Lung (tissue), 12 donors: Measurements from ENCODE around the gene AUTS2. TPM values are rescaled to one million over a fixed set of nuclear protein-coding genes. Genes with fewer than 3 reads are reported as not detected.

Source experiments
- ATAC-seq: fragments of 200-7000 bp; cut with Tn5 transposase; one replicate; pipeline ENCODE4 v1.9.1; 2020; ENCODE audit warnings: moderate number of reproducible peaks; ENCODE audit not compliant: insufficient read depth, low FRiP score
- DNase-seq, 3 donors: peaks; one replicate each; pipeline ENCODE4 v3.0.0-alpha.2; 2013 to 2017
- H3K27ac ChIP-seq, 2 donors: one replicate each; pipeline ENCODE4 v1.5.1; 2013; ENCODE audit warnings: mild to moderate bottlenecking in 2 of 2, moderate library complexity in 2 of 2, control low read depth in 1 of 2, inconsistent platforms in 1 of 2, low read depth in 1 of 2, low read length in 1 of 2
- H3K27me3 ChIP-seq, 3 donors: one replicate each; pipeline ENCODE4 v1.5.1; 2013; ENCODE audit warnings: low read length in 2 of 3; ENCODE audit not compliant: control insufficient read depth in 3 of 3, insufficient read depth in 3 of 3
- H3K36me3 ChIP-seq, 4 donors: one replicate each; pipeline ENCODE4 v1.5.1; 2013; ENCODE audit warnings: low read length in 4 of 4, mild to moderate bottlenecking in 1 of 4, moderate library complexity in 1 of 4; ENCODE audit not compliant: control insufficient read depth in 4 of 4, insufficient read depth in 4 of 4
- H3K4me1 ChIP-seq, 5 donors: one replicate each; pipeline ENCODE4 v1.5.1; 2013; ENCODE audit warnings: low read length in 5 of 5, mild to moderate bottlenecking in 2 of 5, moderate library complexity in 1 of 5; ENCODE audit not compliant: control insufficient read depth in 5 of 5, insufficient read depth in 5 of 5
- H3K4me3 ChIP-seq: one replicate; pipeline ENCODE4 v1.5.1; 2013; ENCODE audit warnings: mild to moderate bottlenecking, control low read depth, moderate library complexity
- H3K9ac ChIP-seq, 2 donors: one replicate each; pipeline ENCODE4 v1.5.1; 2013; ENCODE audit warnings: low read length in 2 of 2, control low read depth in 1 of 2; ENCODE audit not compliant: insufficient read depth in 1 of 2
- H3K9me3 ChIP-seq, 4 donors: one replicate each; pipeline ENCODE4 v1.5.1; 2013; ENCODE audit warnings: low read length in 3 of 4, mild to moderate bottlenecking in 1 of 4, moderate library complexity in 1 of 4; ENCODE audit not compliant: control insufficient read depth in 4 of 4, insufficient read depth in 3 of 4
- WGBS, 2 donors: extraction: QIAGEN DNeasy Blood & Tissue Kit; methylation state at CpG; one replicate each; pipeline ENCODE4 v1.1.7; 2013; 5-methylcytosine and 5-hydroxymethylcytosine counted together
- polyA plus RNA-seq, 2 donors: library from polyadenylated mRNA; stranded (reverse); fragments of 200-250 nt; gene quantifications; one replicate each; pipeline ENCODE4 v1.2.1, GENCODE V29; 2013
- total RNA-seq, 2 donors: library from RNA; depleted of rRNA in 1 of 2; stranded (reverse); fragments of >200 nt in 1 of 2; gene quantifications; one replicate each; pipeline ENCODE4 v1.2.1, GENCODE V29; 2014 to 2021
- TF ChIP-seq, protein P1 (sequence below): IDR thresholded peaks from 2 replicates; pipeline ENCODE4 v1.5.1; 2012; ENCODE audit warnings: mild to moderate bottlenecking; ENCODE audit errors: control extremely low read depth, extremely low read depth
- donor health status: control.
- donor health status: control.
- donor health status: Bipolar disorder and iron deficiency.
- donor health status: healthy.
- donor health status: DM: yes; HTN: yes; CAD: no.

The AUTS2 gene
- total and polyA plus RNA-seq, 4 donors: 11.8 to 115 (median 40.6) TPM

DNA sequence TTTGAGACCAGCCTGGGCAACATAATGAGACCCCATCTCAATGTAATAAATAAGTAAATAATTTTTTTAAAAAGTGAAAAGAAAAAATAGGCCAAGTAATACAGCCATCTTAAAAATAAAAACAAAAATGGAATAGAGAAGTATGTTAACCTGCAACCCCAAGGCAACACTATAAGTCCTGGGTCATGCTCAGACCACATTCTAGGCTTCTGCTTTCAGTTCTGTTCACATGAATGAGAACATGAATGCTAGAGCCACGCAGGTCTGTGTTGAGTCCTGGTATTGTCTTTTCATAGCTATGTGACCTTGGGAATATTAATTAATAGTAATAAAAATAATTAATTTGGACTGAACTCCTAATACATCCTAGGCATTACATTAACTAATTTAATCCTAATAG, 284.0 kb downstream of the AUTS2 start:
- Histone ChIP-seq H3K9ac (no peak overlapping the region), H3K4me3 (no peak overlapping the region), H3K27me3 (no peaks in the 10 kb centered on the region), H3K4me1 (peaks cover 0 to 2% (median 0%) of the 10 kb centered on the region in 5 donors), H3K27ac (no peak overlapping the region), H3K36me3 (no peaks in the 10 kb centered on the region), H3K9me3 (peaks cover 0 to 2% (median 0%) of the 10 kb centered on the region in 4 donors)
- 73 to 79% methylated on average over 1 of the region's 1 CpG for WGBS, 2 donors
- no peak for ATAC-seq
- no peak for DNase-seq
- TF ChIP-seq, protein P1, sequence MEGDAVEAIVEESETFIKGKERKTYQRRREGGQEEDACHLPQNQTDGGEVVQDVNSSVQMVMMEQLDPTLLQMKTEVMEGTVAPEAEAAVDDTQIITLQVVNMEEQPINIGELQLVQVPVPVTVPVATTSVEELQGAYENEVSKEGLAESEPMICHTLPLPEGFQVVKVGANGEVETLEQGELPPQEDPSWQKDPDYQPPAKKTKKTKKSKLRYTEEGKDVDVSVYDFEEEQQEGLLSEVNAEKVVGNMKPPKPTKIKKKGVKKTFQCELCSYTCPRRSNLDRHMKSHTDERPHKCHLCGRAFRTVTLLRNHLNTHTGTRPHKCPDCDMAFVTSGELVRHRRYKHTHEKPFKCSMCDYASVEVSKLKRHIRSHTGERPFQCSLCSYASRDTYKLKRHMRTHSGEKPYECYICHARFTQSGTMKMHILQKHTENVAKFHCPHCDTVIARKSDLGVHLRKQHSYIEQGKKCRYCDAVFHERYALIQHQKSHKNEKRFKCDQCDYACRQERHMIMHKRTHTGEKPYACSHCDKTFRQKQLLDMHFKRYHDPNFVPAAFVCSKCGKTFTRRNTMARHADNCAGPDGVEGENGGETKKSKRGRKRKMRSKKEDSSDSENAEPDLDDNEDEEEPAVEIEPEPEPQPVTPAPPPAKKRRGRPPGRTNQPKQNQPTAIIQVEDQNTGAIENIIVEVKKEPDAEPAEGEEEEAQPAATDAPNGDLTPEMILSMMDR: no peak

DNA sequence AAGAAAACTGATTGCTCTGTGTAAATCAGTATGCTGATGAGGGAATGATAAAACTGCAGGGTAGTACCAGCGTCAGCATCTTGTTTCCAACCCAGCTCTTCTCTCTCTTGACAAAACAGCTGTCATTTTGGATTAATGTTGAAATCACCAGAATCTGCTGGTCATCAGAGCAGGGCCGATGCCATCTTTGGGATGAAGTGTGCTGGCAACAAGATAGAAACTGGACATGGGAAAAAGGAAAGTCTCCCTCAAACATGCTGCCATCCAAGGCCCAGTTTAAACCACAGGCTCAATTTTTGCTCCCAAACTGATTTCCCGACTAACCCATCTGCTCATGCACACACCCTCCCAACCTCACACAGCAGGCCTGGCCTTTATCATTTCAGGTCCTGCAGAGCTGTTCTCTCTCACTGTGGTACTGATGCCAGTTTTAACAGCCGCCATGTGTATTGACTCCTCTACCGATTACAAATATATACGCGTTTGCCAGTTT, 285.2 kb downstream of the AUTS2 start:
- Histone ChIP-seq H3K9ac (no peak overlapping the region), H3K9me3 (peaks cover 0 to 2% (median 0%) of the 10 kb centered on the region in 4 donors), H3K4me1 (no peaks in the 10 kb centered on the region), H3K27me3 (no peaks in the 10 kb centered on the region), H3K36me3 (no peaks in the 10 kb centered on the region), H3K4me3 (no peak overlapping the region), H3K27ac (no peak overlapping the region)
- TF ChIP-seq, protein P1: no peak
- ATAC-seq: no peak
- WGBS, 2 donors: 97% methylated on average over 7 of the region's 7 CpGs
- no peak for DNase-seq

DNA sequence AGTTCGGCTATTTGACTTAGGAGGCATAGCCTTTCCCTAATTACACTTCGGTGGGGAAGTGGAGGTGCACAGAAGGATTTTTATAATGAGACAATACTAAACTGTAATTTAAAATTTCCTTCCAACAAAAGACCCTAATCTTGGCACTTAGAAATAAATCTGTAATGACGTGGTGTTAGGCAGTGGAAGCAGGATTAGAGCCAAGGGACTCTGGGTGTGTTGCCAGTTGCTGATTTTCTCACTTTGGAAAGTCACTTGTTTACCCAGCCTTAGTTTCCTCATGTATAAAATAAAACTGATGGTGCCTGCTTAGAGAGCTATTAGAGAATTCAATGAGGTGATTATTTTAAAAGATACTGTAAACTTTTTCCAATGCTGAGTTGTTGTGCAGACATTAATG, 287.2 kb downstream of the AUTS2 start:
- Histone ChIP-seq H3K9me3 (peaks cover 0 to 2% (median 0%) of the 10 kb centered on the region in 4 donors), H3K36me3 (no peaks in the 10 kb centered on the region), H3K27ac (no peak overlapping the region), H3K9ac (no peak overlapping the region), H3K4me3 (no peak overlapping the region), H3K4me1 (peaks cover 0 to 2% (median 0%) of the 10 kb centered on the region in 5 donors), H3K27me3 (no peaks in the 10 kb centered on the region)
- ATAC-seq: no peak
- DNase-seq: no peak
- TF ChIP-seq, protein P1: no peak
- 73 to 84% methylated on average over 3 of the region's 3 CpGs for WGBS, 2 donors
